Ovary (tissue), 9 donors: ENCODE measurements around the gene MCEMP1. TPM values are rescaled to one million over a fixed set of nuclear protein-coding genes. Genes with fewer than 3 reads are reported as not detected.

Experiments
- DNase-seq, 5 donors: peaks; one replicate each; pipeline ENCODE4 v3.0.0-alpha.2; 2019 to 2020
- H3K27ac ChIP-seq, 2 donors: fragments of 200-600 bp; one replicate each; pipeline versions ENCODE4 v1.5.1 to v1.8.0; 2019 to 2022
- H3K27me3 ChIP-seq: fragments of 200-600 bp; one replicate; pipeline ENCODE4 v1.8.0; 2022
- H3K36me3 ChIP-seq: fragments of 200-600 bp; sonication (generic); one replicate; pipeline ENCODE4 v1.5.1; 2019
- H3K4me1 ChIP-seq: one replicate; pipeline ENCODE4 v1.8.1; 2013; ENCODE audit warnings: mild to moderate bottlenecking, moderate library complexity; ENCODE audit not compliant: insufficient read depth
- H3K4me3 ChIP-seq: fragments of 200-600 bp; sonication (generic); one replicate; pipeline ENCODE4 v1.5.1; 2017
- H3K9me3 ChIP-seq, 2 donors: fragments of 200-600 bp in 1 of 2; sonication (generic) in 1 of 2; one replicate each; pipeline versions ENCODE4 v1.5.1 to v1.8.1; 2013 to 2019; ENCODE audit warnings: mild to moderate bottlenecking in 1 of 2, moderate library complexity in 1 of 2
- EP300 ChIP-seq: sonication (generic); formaldehyde crosslinking; IDR thresholded peaks from one replicate; pipeline ENCODE4 v1.6.1; 2017; ENCODE audit warnings: antibody characterized with exemption
- POLR2A ChIP-seq: fragments of 450-650 bp; IDR thresholded peaks from one replicate; pipeline ENCODE4 v1.6.1; 2017; ENCODE audit warnings: antibody characterized with exemption, mild to moderate bottlenecking, moderate library complexity
- WGBS, 3 donors: extraction: QIAGEN DNeasy Blood & Tissue Kit in 1 of 3; methylation state at CpG; one replicate each; pipeline versions ENCODE4 v1.1.5 to v1.1.7; 2013 to 2017; 5-methylcytosine and 5-hydroxymethylcytosine counted together
- intact Hi-C, 4 donors: fragments of 100-400 bp; cut with DNase I; formaldehyde crosslinking; loops; one replicate each; pipeline versions ENCODE4 v1.11.0 to v1.15.1; 2022 to 2023
- polyA plus RNA-seq, 2 donors: library from polyadenylated mRNA; stranded (reverse); fragments of 200-250 nt in 1 of 2; fragments of 350-450 nt in 1 of 2; fragmentation: Illumina TruSeq in 1 of 2; extraction: RNeasy Lipid Tissue Mini Kit (QIAGEN cat#74804) in 1 of 2; gene quantifications; one replicate each; pipeline ENCODE4 v1.2.3, GENCODE V29; 2013 to 2014
- total RNA-seq, 7 donors: library from RNA; depleted of rRNA in 2 of 7; stranded (reverse); fragments of >200 nt in 2 of 7; fragmentation: NEBNext Ultra II Directional in 3 of 7; extraction: Animal tissue kit (Norgen Biotek cat#: 25700) in 3 of 7; gene quantifications; one replicate each; pipeline versions ENCODE4 v1.1.0 to v1.2.4, GENCODE V29; 2016 to 2023
- TF ChIP-seq, protein P1 (sequence below), 3 donors: fragments of 450-650 bp in 2 of 3; fragments of 200-600 bp in 1 of 3; IDR thresholded peaks; one replicate each; pipeline versions ENCODE4 v1.5.1 to v1.8.0; 2016 to 2022; ENCODE audit warnings: antibody characterized with exemption in 3 of 3, mild to moderate bottlenecking in 1 of 3
- donor health status: DM: no; HTN: no; CAD: no; lungs with moderate emphysema.
- donor health status: DM: no; HTN: no; CAD: no.
- donor health status: Bipolar disorder and iron deficiency.
- donor health status: DM: yes; HTN: yes; CAD: no.
- donor health status: DM: no; HTN: no; CAD: no.
- donor health status: DM: yes; HTN: yes; CAD: no.

MCEMP1 gene
- total and polyA plus RNA-seq, 9 donors: 0.06 to 0.83 (median 0.25) TPM; not detected in 5

DNA sequence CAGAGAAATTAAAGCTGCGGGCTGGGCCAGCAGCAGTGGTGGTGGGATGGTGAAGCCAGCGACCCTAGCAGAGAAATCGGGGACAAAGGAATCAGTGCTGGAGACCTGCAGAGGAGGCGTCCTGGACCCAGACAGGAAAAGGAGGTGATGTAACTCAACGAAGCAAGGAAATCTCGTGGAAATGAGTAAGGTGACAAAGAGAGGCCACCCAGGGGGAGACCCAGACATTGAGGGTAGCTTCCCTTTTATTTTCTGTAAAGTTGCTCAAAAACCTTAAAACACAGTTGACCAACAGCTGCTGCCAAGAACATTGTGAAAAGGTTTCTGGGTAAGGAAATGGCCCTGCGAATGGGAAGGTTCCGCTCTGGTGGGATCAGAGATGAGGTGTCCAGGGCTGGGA is 21.3 kb upstream of the MCEMP1 start:
- H3K4me3 ChIP-seq: no peak overlapping the region

DNA sequence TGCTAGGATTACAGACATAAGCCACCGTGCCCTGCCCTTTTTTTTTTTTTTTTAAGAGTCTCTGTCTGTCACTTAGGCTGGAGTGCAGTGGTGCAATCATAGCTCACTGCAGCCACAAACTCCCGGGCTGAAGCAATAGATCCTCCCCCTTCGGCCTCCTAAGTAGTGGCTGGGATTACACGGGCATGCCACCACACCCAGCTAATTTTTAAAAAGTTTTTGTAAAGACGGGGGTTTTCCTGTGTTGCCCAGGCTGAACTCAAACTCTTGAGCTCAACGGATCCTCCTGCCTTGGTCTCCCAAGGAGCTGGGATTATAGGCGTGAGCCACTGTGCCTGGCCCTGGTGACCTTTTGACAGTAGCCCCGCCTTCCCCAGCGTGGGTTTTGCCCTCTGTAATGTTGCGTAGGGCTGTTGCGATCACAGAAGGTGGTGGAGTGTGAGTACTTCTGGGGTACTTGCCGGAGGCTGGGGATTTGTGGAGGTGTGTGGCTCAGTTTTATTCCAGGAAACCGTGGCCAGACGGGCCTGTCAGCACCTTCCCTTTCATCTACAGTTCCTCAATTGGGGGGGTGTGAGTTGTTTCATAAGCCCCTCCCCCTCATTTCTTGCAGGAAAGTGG is 19.6 kb upstream of the MCEMP1 start:
- intact Hi-C loops: no loop called here
- no peak overlapping the region for H3K27ac ChIP-seq
- no peak for DNase-seq
- H3K4me3 ChIP-seq: no peak overlapping the region
- H3K9me3 ChIP-seq: no peaks in the 10 kb centered on the region
- 50 to 56% (median 55%) methylated on average over 14 of the region's 14 CpGs for WGBS, 3 donors
- no peaks in the 10 kb centered on the region for H3K4me1 ChIP-seq
- H3K36me3 ChIP-seq: no peaks in the 10 kb centered on the region
- no peak for TF ChIP-seq EP300
- TF ChIP-seq, protein P1, sequence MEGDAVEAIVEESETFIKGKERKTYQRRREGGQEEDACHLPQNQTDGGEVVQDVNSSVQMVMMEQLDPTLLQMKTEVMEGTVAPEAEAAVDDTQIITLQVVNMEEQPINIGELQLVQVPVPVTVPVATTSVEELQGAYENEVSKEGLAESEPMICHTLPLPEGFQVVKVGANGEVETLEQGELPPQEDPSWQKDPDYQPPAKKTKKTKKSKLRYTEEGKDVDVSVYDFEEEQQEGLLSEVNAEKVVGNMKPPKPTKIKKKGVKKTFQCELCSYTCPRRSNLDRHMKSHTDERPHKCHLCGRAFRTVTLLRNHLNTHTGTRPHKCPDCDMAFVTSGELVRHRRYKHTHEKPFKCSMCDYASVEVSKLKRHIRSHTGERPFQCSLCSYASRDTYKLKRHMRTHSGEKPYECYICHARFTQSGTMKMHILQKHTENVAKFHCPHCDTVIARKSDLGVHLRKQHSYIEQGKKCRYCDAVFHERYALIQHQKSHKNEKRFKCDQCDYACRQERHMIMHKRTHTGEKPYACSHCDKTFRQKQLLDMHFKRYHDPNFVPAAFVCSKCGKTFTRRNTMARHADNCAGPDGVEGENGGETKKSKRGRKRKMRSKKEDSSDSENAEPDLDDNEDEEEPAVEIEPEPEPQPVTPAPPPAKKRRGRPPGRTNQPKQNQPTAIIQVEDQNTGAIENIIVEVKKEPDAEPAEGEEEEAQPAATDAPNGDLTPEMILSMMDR (IDR thresholded peaks at IDR 0.05): no peak
- TF ChIP-seq POLR2A: no peak
- H3K27me3 ChIP-seq: no peaks in the 10 kb centered on the region

More for the DNA sequence above, 21.3 kb upstream of the MCEMP1 start:
- Histone ChIP-seq H3K27ac (no peak overlapping the region), H3K4me1 (no peaks in the 10 kb centered on the region), H3K36me3 (no peaks in the 10 kb centered on the region), H3K9me3 (no peaks in the 10 kb centered on the region), H3K27me3 (no peaks in the 10 kb centered on the region)
- TF ChIP-seq EP300: no peak
- no peak for TF ChIP-seq POLR2A
- TF ChIP-seq, protein P1 (IDR thresholded peaks at IDR 0.05): no peak
- DNase-seq: no peak
- WGBS, 3 donors: 73 to 76% (median 76%) methylated on average over 8 of the region's 8 CpGs
- intact Hi-C loops: no loop called here

DNA sequence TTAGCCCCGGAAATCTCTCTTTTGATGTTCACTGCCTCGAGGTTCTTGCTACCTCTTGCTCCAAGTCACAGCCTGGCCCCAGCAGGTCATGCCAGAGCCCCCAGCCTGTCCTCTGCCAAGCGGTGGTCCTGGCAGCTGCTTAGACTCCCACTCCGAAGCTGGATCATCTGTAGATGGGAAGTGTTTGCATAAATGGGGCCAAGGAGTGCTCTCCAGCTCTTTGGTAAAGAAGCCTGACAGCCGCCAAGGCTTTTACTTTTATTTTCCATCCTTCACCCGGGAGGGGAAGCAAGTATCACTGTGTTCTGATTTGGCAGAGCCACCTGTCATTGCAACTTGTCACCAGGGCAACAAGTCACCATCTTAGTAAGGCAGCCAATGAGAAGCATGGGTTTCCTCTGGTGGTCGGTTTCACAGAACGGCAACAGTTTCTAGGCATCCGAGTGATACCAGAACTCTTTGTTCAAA is 18.6 kb upstream of the MCEMP1 start:
- no peaks in the 10 kb centered on the region for H3K9me3 ChIP-seq
- 15 to 31% (median 17%) methylated on average over 9 of the region's 9 CpGs for WGBS, 3 donors
- intact Hi-C loops: no loop called here
- TF ChIP-seq POLR2A (no peak), EP300 (no peak)
- TF ChIP-seq, protein P1 (IDR thresholded peaks at IDR 0.05): no peak
- no peaks in the 10 kb centered on the region for H3K36me3 ChIP-seq
- H3K27ac ChIP-seq: no peak overlapping the region
- no peak for DNase-seq
- H3K4me1 ChIP-seq: no peaks in the 10 kb centered on the region
- H3K4me3 ChIP-seq: no peak overlapping the region
- no peaks in the 10 kb centered on the region for H3K27me3 ChIP-seq

DNA sequence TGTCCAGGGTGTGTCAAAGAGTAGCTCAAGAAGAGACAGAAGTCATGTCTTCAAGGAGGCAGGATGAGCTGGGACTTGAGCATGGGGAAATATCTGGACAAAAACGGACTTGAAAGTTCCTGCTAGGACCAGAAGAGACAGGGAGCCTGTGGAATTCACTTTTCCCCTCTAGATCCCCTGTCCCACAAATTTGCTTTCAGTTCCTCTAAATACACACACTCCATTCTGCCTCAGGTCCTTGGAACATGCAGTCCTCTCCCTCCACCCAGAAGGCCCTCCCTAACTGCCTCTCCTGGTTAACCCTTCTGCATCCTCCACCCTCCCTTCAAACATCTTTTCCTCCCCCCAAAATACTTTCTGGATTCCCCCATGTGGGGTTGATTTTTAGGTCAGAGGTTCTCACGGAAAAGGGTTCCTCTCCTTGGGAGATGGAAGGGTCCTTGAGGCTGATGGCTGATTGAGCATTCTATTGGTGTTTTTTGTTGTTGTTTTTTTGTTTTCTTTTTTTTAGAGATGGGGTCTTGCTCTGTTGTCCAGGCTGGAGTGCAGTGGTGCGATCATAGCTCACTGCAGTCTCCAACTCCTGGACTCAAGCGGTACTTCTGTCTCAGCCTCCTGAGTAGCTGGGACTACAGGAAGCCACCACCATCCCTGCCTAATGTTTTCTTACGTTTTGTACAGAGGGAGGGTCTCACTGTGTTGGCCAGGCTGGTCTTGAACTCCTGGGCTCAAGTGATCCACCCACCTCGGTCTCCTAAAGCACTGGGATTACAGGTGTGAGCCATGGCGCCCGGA is 14.9 kb upstream of the MCEMP1 start:
- H3K36me3 ChIP-seq: no peaks in the 10 kb centered on the region
- H3K4me1 ChIP-seq: no peaks in the 10 kb centered on the region
- 71 to 76% (median 71%) methylated on average over 8 of the region's 8 CpGs for WGBS, 3 donors
- intact Hi-C loops: no loop called here
- no peak overlapping the region for H3K4me3 ChIP-seq
- TF ChIP-seq EP300: no peak
- TF ChIP-seq, protein P1 (IDR thresholded peaks at IDR 0.05): no peak
- TF ChIP-seq POLR2A: no peak
- H3K27ac ChIP-seq: no peak overlapping the region
- DNase-seq: no peak
- no peaks in the 10 kb centered on the region for H3K27me3 ChIP-seq
- no peaks in the 10 kb centered on the region for H3K9me3 ChIP-seq
